Mesothelial cell of epicardium (in vitro differentiated cells): Measurements from ENCODE around the gene INTS15. TPM values are rescaled to one million over a fixed set of nuclear protein-coding genes. Genes with fewer than 3 reads are reported as not detected.

ENCODE experiments used
- DNase-seq, 2 experiments: peaks; one replicate each; pipeline ENCODE4 v3.0.0; 2021; ENCODE audit warnings: low spot score in 2 of 2; ENCODE audit not compliant: unreplicated experiment in 2 of 2
- H3K27ac Mint-ChIP-seq: 2 replicates; pipeline ENCODE4 v1.8.0; 2021; ENCODE audit warnings: mixed read lengths
- H3K27me3 Mint-ChIP-seq: 2 replicates; pipeline ENCODE4 v1.8.0; 2021; ENCODE audit warnings: low read depth, mixed read lengths
- H3K36me3 Mint-ChIP-seq: 2 replicates; pipeline ENCODE4 v1.8.0; 2021; ENCODE audit warnings: mixed read lengths
- H3K4me1 Mint-ChIP-seq: 2 replicates; pipeline ENCODE4 v1.8.0; 2021; ENCODE audit warnings: mixed read lengths
- H3K4me3 Mint-ChIP-seq: 2 replicates; pipeline ENCODE4 v1.8.0; 2021; ENCODE audit warnings: mild to moderate bottlenecking, moderate library complexity, mixed read lengths
- H3K9me3 Mint-ChIP-seq: 2 replicates; pipeline ENCODE4 v1.8.0; 2021; ENCODE audit warnings: mixed read lengths
- total RNA-seq: library from RNA; stranded (reverse); gene quantifications from 3 replicates; pipeline ENCODE4 v1.2.1, GENCODE V29; 2021
- TF ChIP-seq, protein P1 (sequence below): fragments of 200-600 bp; sonication (generic); IDR thresholded peaks from one replicate; pipeline ENCODE4 v1.5.0; 2021; ENCODE audit warnings: antibody characterized with exemption; ENCODE audit not compliant: unreplicated experiment

Gene INTS15
- total RNA-seq, 1 donor from 2014 or later, result 44.4 TPM

DNA sequence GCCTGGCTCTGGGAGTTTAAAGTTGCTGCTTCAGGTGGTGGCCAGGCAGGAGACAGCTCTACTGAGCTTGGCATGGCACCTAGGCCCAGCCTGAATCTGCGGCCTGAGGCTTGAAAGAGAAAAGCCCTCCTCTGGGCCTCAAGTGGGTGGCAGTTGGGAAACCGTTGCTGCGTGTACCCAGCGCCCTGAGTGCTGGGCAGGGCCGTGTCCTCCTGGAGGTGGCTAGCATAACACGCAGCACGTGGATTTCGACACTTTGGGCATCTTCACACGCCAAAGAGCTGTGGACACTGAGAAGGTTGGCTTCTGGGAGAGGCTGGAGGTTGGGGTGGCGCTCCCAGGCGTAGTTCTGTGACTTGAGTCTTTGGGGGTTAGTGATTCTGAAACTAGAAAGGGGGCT lies 49.8 kb downstream of the INTS15 start:
- H3K27me3 Mint-ChIP-seq, result no peaks in the 10 kb centered on the region
- H3K4me3 Mint-ChIP-seq, result peak overlapping the region; percentile 80
- no peaks in the 10 kb centered on the region for H3K9me3 Mint-ChIP-seq
- H3K36me3 Mint-ChIP-seq, result peaks cover 19% of the 10 kb centered on the region
- no peak overlapping the region for H3K27ac Mint-ChIP-seq
- TF ChIP-seq, protein P1, sequence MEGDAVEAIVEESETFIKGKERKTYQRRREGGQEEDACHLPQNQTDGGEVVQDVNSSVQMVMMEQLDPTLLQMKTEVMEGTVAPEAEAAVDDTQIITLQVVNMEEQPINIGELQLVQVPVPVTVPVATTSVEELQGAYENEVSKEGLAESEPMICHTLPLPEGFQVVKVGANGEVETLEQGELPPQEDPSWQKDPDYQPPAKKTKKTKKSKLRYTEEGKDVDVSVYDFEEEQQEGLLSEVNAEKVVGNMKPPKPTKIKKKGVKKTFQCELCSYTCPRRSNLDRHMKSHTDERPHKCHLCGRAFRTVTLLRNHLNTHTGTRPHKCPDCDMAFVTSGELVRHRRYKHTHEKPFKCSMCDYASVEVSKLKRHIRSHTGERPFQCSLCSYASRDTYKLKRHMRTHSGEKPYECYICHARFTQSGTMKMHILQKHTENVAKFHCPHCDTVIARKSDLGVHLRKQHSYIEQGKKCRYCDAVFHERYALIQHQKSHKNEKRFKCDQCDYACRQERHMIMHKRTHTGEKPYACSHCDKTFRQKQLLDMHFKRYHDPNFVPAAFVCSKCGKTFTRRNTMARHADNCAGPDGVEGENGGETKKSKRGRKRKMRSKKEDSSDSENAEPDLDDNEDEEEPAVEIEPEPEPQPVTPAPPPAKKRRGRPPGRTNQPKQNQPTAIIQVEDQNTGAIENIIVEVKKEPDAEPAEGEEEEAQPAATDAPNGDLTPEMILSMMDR, result no peak
- H3K4me1 Mint-ChIP-seq, result peaks cover 20% of the 10 kb centered on the region
- DNase-seq, result no peak

DNA sequence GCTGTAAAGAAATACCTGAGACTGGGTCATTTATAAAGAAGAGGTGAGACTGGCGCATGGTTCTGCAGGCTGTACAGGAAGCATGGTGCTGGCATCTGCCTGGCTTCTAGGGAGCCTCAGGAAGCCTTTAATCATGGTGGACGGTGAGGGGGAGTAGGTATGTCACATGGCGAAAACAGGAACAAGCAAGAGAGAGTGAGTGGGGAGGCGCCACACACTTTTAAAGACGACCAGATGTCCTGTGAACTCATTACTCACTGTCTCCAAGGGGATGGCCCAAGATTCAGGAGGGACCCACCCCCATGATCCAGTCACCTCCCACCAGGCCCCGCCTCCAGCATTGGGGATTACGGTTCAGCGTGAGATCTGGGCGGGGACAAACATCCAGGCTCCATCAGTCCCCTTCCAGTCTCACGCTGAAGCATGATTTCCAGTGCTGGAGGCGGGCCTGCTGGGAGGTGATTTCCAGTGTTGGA lies 50.5 kb downstream of the INTS15 start:
- Mint-ChIP-seq H3K36me3 (peaks cover 19% of the 10 kb centered on the region), H3K27ac (peak overlapping the region; percentile 47), H3K27me3 (no peaks in the 10 kb centered on the region), H3K4me3 (no peak overlapping the region), H3K4me1 (peaks cover 20% of the 10 kb centered on the region), H3K9me3 (no peaks in the 10 kb centered on the region)
- no peak for DNase-seq
- TF ChIP-seq, protein P1, result no peak

DNA sequence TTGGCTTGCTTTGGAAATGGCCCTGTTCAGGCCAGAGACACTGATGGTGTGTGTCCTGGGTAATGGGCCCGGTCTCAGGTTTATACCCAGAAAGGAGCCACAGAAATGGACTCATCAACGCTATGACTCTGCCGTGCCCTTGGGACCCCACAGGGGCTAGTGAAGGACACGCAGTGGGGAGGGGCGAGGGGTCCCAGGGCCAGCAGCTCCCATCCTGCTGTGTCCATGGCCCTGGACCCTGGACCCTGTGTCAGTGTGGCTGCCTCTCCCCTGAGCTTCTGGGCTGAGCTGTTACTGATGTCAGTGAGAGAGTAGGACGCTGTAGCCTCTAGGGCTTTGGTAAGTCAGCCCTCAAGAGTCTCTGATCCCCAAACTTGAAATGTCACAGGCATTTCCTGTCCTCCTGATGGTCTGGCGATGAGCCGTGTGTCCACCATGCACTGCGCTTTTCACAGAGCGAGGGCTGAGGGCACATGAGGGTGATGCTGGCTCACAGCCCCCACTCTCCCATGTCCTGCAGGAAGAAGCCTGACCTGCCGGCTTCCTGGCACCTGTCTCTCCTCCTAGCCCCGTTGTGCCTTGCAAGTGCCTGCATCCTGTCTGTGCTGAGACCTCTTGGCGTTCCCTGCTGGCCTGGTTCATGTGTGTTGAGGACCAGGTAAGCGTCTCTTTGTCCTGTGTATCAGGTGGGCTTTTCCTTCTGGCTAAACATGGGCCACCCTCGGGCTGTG lies 51.6 kb downstream of the INTS15 start:
- no peak overlapping the region for H3K27ac Mint-ChIP-seq
- no peaks in the 10 kb centered on the region for H3K9me3 Mint-ChIP-seq
- no peaks in the 10 kb centered on the region for H3K27me3 Mint-ChIP-seq
- H3K4me3 Mint-ChIP-seq, result no peak overlapping the region
- no peak for DNase-seq
- TF ChIP-seq, protein P1, result no peak
- H3K4me1 Mint-ChIP-seq, result peaks cover 18% of the 10 kb centered on the region
- H3K36me3 Mint-ChIP-seq, result peaks cover 19% of the 10 kb centered on the region

DNA sequence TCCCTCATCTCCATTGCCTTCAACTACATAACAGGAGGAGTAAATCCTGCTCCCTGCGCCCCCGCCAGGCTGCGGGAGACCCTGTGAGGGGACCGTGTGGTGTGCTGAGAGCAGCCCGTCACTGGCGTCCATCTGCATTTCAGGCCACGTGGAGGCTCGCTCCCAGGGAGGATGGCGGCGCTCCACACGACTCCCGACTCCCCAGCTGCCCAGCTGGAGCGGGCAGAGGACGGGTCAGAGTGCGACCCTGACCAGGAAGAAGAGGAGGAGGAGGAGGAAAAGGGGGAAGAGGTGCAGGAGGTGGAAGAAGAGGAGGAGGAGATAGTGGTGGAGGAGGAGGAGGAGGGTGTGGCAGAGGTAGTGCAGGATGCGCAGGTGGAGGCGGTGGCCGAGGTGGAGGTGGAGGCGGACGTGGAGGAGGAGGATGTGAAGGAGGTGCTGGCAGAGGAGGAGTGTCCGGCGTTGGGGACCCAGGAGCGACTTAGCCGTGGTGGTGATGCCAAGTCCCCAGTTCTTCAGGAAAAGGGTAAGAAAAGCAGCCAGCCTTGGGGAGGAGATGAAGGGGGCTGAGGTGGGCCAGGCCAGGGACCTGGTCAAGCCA lies 52.5 kb downstream of the INTS15 start:
- Mint-ChIP-seq H3K27ac (no peak overlapping the region), H3K36me3 (peaks cover 22% of the 10 kb centered on the region), H3K4me3 (no peak overlapping the region), H3K27me3 (no peaks in the 10 kb centered on the region), H3K9me3 (no peaks in the 10 kb centered on the region), H3K4me1 (peaks cover 18% of the 10 kb centered on the region)
- no peak for DNase-seq
- TF ChIP-seq, protein P1, result no peak

DNA sequence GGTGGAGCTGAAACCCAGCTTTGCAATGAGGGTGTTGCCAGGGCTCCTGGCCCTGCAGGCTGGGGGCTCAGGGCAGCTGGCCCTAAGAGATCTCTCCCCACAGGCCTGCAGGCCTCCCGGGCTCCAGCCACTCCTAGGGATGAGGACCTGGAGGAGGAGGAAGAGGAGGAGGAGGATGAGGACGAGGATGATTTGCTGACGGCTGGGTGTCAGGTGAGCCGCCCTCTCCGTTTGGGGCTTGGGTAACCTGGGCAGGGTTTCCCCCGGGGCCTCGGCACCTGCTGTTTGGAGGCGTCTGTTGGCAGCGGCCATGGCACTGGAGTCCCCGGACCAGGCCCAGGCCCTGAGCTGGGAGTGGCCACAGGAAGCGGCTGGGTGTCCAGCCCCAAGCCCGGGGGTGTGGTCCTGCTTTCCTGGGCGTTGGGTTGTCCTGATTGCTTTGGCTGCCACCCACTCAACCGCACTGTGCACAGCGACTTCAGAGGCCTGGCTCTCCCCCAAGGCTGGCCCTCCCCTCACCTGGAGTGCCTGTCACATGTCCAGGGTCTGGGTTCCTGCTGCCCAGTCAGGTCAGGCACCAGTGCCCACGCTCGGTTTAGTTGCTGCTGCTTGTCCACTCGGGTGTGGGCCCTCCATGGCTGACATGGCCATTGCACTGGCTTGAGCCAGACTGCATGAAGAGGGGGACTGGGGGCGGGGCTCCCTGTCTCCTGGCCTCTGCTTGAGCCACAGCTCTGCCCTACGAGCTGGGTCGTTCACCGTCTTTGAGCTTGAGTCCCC lies 53.2 kb downstream of the INTS15 start:
- DNase-seq, result no peak
- no peaks in the 10 kb centered on the region for H3K9me3 Mint-ChIP-seq
- TF ChIP-seq, protein P1, result no peak
- peaks cover 22% of the 10 kb centered on the region for H3K36me3 Mint-ChIP-seq
- H3K27me3 Mint-ChIP-seq, result no peaks in the 10 kb centered on the region
- H3K4me3 Mint-ChIP-seq, result no peak overlapping the region
- peaks cover 15% of the 10 kb centered on the region for H3K4me1 Mint-ChIP-seq
- no peak overlapping the region for H3K27ac Mint-ChIP-seq
